SK-N-MC (cell line): ENCODE data around the gene PSPC1.

Source experiments
- EZH2 ChIP-seq: fragments of 200-600 bp; sonication (generic); IDR thresholded peaks from one replicate; pipeline ENCODE4 v1.6.1; 2017; ENCODE audit warnings: antibody characterized with exemption
- POLR2AphosphoS5 ChIP-seq: IDR thresholded peaks from 2 replicates; pipeline ENCODE4 v1.6.1; 2012; ENCODE audit warnings: mild to moderate bottlenecking, low read depth, low read length, borderline replicate concordance

DNA sequence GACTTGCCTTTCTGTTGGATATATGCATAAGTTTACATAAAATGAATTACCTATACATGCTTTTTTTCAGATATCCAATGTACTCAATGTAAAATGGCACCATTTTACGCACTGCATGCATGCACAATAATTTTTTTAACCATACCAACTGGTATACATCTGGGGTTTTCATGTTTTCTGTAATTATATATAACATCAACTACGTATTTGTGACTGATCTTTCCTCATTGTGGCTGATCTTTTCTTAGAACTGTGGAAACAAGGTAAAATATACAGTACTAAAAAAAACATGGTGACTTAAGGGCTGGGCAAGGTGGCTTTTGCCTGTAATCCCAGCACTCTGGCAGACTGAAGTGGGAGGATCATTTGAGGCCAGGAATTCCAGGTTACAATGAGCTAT, 18.5 kb downstream of the PSPC1 start:
- TF ChIP-seq POLR2AphosphoS5 (no peak), EZH2 (no peak)
